Chondrocyte (in vitro differentiated cells): ENCODE results near the gene GPR162. TPM values are rescaled to one million over a fixed set of nuclear protein-coding genes. Genes with fewer than 3 reads are reported as not detected.

Source experiments
- DNase-seq: peaks from one replicate; pipeline ENCODE4 v3.0.0; 2021; ENCODE audit warnings: mixed read lengths, low spot score
- H3K27ac Mint-ChIP-seq: one replicate; pipeline ENCODE4 v1.8.0; 2021; ENCODE audit warnings: mild to moderate bottlenecking, moderate library complexity, mixed read lengths; ENCODE audit not compliant: unreplicated experiment
- H3K27me3 Mint-ChIP-seq: 2 replicates; pipeline ENCODE4 v1.8.0; 2021; ENCODE audit warnings: low read depth, mixed read lengths
- H3K36me3 Mint-ChIP-seq: 2 replicates; pipeline ENCODE4 v1.8.0; 2021; ENCODE audit warnings: low read depth, mixed read lengths
- H3K4me1 Mint-ChIP-seq: 2 replicates; pipeline ENCODE4 v1.8.0; 2021; ENCODE audit warnings: low read depth, mild to moderate bottlenecking, mixed read lengths
- H3K4me3 Mint-ChIP-seq: one replicate; pipeline ENCODE4 v1.8.0; 2021; ENCODE audit warnings: mild to moderate bottlenecking, moderate library complexity, mixed read lengths; ENCODE audit not compliant: unreplicated experiment
- H3K9me3 Mint-ChIP-seq: 2 replicates; pipeline ENCODE4 v1.8.0; 2021; ENCODE audit warnings: low read depth, mixed read lengths
- total RNA-seq: library from RNA; stranded (reverse); gene quantifications from 3 replicates; pipeline ENCODE4 v1.2.1, GENCODE V29; 2021
- TF ChIP-seq, protein P1 (sequence below): fragments of 200-600 bp; sonication (generic); IDR thresholded peaks from 2 replicates; pipeline ENCODE4 v1.5.0; 2021; ENCODE audit warnings: antibody characterized with exemption, mild to moderate bottlenecking, moderate library complexity

GPR162 gene
- total RNA-seq, 1 donor from 2014 or later: 4.2 TPM

- Mint-ChIP-seq H3K27ac (no peak overlapping the region), H3K36me3 (no peaks in the 10 kb centered on the region), H3K4me1 (no peaks in the 10 kb centered on the region), H3K9me3 (peaks cover 2% of the 10 kb centered on the region), H3K4me3 (no peak overlapping the region), H3K27me3 (no peaks in the 10 kb centered on the region)
- TF ChIP-seq, protein P1, sequence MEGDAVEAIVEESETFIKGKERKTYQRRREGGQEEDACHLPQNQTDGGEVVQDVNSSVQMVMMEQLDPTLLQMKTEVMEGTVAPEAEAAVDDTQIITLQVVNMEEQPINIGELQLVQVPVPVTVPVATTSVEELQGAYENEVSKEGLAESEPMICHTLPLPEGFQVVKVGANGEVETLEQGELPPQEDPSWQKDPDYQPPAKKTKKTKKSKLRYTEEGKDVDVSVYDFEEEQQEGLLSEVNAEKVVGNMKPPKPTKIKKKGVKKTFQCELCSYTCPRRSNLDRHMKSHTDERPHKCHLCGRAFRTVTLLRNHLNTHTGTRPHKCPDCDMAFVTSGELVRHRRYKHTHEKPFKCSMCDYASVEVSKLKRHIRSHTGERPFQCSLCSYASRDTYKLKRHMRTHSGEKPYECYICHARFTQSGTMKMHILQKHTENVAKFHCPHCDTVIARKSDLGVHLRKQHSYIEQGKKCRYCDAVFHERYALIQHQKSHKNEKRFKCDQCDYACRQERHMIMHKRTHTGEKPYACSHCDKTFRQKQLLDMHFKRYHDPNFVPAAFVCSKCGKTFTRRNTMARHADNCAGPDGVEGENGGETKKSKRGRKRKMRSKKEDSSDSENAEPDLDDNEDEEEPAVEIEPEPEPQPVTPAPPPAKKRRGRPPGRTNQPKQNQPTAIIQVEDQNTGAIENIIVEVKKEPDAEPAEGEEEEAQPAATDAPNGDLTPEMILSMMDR: no peak
- DNase-seq: no peak
Observed at GRCh38 chr12:6799147-6799546, 22.5 kb upstream of the GPR162 start.

DNA sequence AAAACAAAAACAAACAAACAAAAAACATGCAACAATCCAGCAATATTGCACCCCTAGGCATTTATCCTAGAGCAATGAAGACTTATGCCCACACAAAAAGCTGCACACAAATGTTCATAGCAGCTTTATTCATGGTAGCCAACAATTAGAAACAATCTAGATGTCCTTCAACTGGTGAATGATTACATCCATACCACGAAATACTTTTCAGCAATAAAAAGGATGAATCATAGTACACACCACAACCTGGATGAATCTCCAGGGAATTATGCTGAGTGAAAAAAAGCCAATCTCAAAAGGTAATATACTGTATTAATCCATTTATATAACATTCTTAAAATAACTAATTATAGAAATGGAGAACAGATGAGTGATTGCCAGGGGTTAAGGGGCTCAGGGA is 14.5 kb upstream of the GPR162 start:
- Mint-ChIP-seq H3K36me3 (no peaks in the 10 kb centered on the region), H3K27ac (no peak overlapping the region), H3K27me3 (no peaks in the 10 kb centered on the region), H3K4me1 (no peaks in the 10 kb centered on the region), H3K4me3 (no peak overlapping the region), H3K9me3 (peaks cover 2% of the 10 kb centered on the region)
- DNase-seq: no peak
- TF ChIP-seq, protein P1: no peak

DNA sequence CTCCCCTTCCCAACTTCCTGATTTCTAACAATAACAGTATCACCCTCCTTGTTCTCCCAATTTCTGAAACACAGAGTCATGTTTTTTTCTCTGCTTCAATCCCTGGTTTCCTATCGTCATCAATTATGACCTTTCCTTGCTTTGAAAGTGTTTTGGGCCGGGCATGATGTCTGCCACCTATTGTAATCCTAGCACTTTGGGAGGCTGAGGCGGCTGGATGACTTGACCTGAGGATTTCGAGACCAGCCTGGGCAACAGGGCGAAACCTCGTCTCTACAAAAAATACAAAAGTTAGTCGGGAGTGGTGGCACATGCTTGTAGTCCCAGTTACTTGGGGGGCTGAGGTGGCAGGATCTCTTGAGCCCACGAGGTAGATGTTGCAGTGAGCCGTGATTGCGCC is 12.6 kb upstream of the GPR162 start:
- no peaks in the 10 kb centered on the region for H3K27me3 Mint-ChIP-seq
- H3K36me3 Mint-ChIP-seq: no peaks in the 10 kb centered on the region
- H3K27ac Mint-ChIP-seq: no peak overlapping the region
- TF ChIP-seq, protein P1: no peak
- no peak overlapping the region for H3K4me3 Mint-ChIP-seq
- DNase-seq: no peak
- peaks cover 2% of the 10 kb centered on the region for H3K9me3 Mint-ChIP-seq
- no peaks in the 10 kb centered on the region for H3K4me1 Mint-ChIP-seq

- Mint-ChIP-seq H3K27me3 (no peaks in the 10 kb centered on the region), H3K27ac (no peak overlapping the region), H3K36me3 (no peaks in the 10 kb centered on the region), H3K4me1 (no peaks in the 10 kb centered on the region), H3K4me3 (no peak overlapping the region), H3K9me3 (no peaks in the 10 kb centered on the region)
- TF ChIP-seq, protein P1: no peak
- DNase-seq: no peak
Observed at GRCh38 chr12:6810758-6811157, 10.9 kb upstream of the GPR162 start.

DNA sequence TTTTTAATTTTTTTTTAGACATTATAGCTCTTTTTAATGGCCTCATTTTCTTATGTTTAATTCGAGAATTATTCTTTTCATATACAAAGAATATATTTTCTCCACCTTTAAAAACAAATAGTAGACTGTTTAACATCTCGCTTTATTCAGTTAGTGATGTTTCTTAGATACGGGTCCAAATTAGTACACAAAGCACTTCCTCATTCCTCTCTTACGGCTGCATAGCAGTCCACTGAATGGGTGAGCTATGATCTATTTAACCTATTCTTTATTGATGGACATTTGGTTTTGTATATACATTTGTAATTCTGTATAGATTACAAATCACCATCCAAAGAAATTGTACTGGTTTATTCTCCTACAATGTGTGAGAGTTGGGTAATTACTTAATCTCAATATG is 8.3 kb upstream of the GPR162 start:
- TF ChIP-seq, protein P1: no peak
- Mint-ChIP-seq H3K4me1 (no peaks in the 10 kb centered on the region), H3K27ac (no peak overlapping the region), H3K9me3 (no peaks in the 10 kb centered on the region), H3K36me3 (no peaks in the 10 kb centered on the region), H3K27me3 (peaks cover 3% of the 10 kb centered on the region), H3K4me3 (no peak overlapping the region)
- DNase-seq: no peak
